GM23248 (cell line): Measurements from ENCODE around the gene IPO13.

Source experiments
- EZH2 ChIP-seq: fragments of 200-600 bp; sonication (generic); IDR thresholded peaks from 2 replicates; pipeline ENCODE4 v1.6.1; 2018; ENCODE audit warnings: antibody characterized with exemption, mild to moderate bottlenecking; ENCODE audit not compliant: insufficient read depth, poor library complexity, severe bottlenecking
- EZH2phosphoT487 ChIP-seq: fragments of 200-600 bp; sonication (generic); IDR thresholded peaks from 2 replicates; pipeline ENCODE4 v1.6.1; 2018; ENCODE audit warnings: antibody characterized with exemption, moderate library complexity, mild to moderate bottlenecking, low read depth; ENCODE audit not compliant: insufficient read depth

GRCh38 chr1:43970502-43970901, 23.8 kb downstream of the IPO13 start:
- TF ChIP-seq EZH2 = no peak
- TF ChIP-seq EZH2phosphoT487 = no peak
